Loucy (cell line): ENCODE results near the gene FADS3.
"Not testable (repeated sequence)": the region's sequence is repeated elsewhere in the genome, so short reads cannot be mapped to it uniquely, and the experiment has no call there.

Source experiments
- H2AFZ ChIP-seq: fragments of 200-600 bp; sonication (generic); 2 replicates; pipeline ENCODE4 v1.6.0; 2016; ENCODE audit warnings: antibody characterized with exemption, mild to moderate bottlenecking, low read length, moderate library complexity
- H3F3A ChIP-seq: fragments of 200-600 bp; 2 replicates; pipeline ENCODE4 v1.6.0; 2016; ENCODE audit warnings: antibody characterized with exemption, low read depth, mild to moderate bottlenecking
- H3K27me3 ChIP-seq: fragments of 200-600 bp; sonication (generic); 2 replicates; pipeline ENCODE4 v1.6.1; 2014; ENCODE audit warnings: low read length, mild to moderate bottlenecking; ENCODE audit not compliant: insufficient read depth, poor library complexity, severe bottlenecking
- H3K36me3 ChIP-seq: fragments of 200-600 bp; sonication (generic); 2 replicates; pipeline ENCODE4 v1.6.1; 2016; ENCODE audit warnings: low read length; ENCODE audit not compliant: insufficient read depth
- H3K4me1 ChIP-seq: fragments of 200-600 bp; sonication (generic); 2 replicates; pipeline ENCODE4 v1.5.1; 2014; ENCODE audit warnings: low read length, mild to moderate bottlenecking; ENCODE audit not compliant: insufficient read depth, poor library complexity, severe bottlenecking
- H3K4me2 ChIP-seq: fragments of 200-600 bp; sonication (generic); 2 replicates; pipeline ENCODE4 v1.6.0; 2014; ENCODE audit warnings: antibody characterized with exemption, low read length, low read depth, mild to moderate bottlenecking; ENCODE audit not compliant: poor library complexity, severe bottlenecking
- H3K4me3 ChIP-seq: fragments of 200-600 bp; sonication (generic); 2 replicates; pipeline ENCODE4 v1.5.1; 2014; ENCODE audit warnings: low read length, mild to moderate bottlenecking, mixed read lengths; ENCODE audit not compliant: poor library complexity, severe bottlenecking
- H3K79me2 ChIP-seq: fragments of 200-600 bp; sonication (generic); 2 replicates; pipeline ENCODE4 v1.6.1; 2014; ENCODE audit warnings: low read length; ENCODE audit not compliant: insufficient read depth
- H3K9ac ChIP-seq: fragments of 200-600 bp; sonication (generic); 2 replicates; pipeline ENCODE4 v1.6.0; 2014; ENCODE audit warnings: mild to moderate bottlenecking, low read depth, low read length, moderate library complexity; ENCODE audit not compliant: poor library complexity, severe bottlenecking
- H3K9me2 ChIP-seq: fragments of 200-600 bp; sonication (generic); replicated peaks from 2 replicates; pipeline ENCODE4 v1.6.1; 2016; ENCODE audit warnings: low read depth, low read length, mixed read lengths
- H3K9me3 ChIP-seq: fragments of 200-600 bp; sonication (generic); 2 replicates; pipeline ENCODE4 v1.6.1; 2014; ENCODE audit warnings: mild to moderate bottlenecking, antibody characterized with exemption, low read length, low read depth; ENCODE audit not compliant: insufficient read depth
- H4K20me1 ChIP-seq: fragments of 200-600 bp; sonication (generic); 2 replicates; pipeline ENCODE4 v1.6.0; 2014; ENCODE audit warnings: antibody characterized with exemption, low read length, mild to moderate bottlenecking; ENCODE audit not compliant: insufficient read depth, poor library complexity, severe bottlenecking
- CTCF ChIP-seq: fragments of 200-600 bp; sonication (generic); conservative IDR thresholded peaks from 2 replicates; pipeline ENCODE4 v1.5.1; 2014; ENCODE audit warnings: mild to moderate bottlenecking, antibody characterized with exemption, low read length
- EZH2phosphoT487 ChIP-seq: fragments of 200-600 bp; IDR thresholded peaks from 2 replicates; pipeline ENCODE4 v1.6.1; 2018; ENCODE audit warnings: antibody characterized with exemption, mild to moderate bottlenecking, moderate library complexity, borderline replicate concordance

Gene FADS3

GRCh38 chr11:61883327-61883726 lies 8.0 kb downstream of the FADS3 start:
- no peaks in the 10 kb centered on the region for H3K27me3 ChIP-seq
- peaks cover 13% of the 10 kb centered on the region for H3K4me1 ChIP-seq
- no peaks in the 10 kb centered on the region for H3K79me2 ChIP-seq
- no peak overlapping the region for H3K4me3 ChIP-seq
- no peak overlapping the region for H3K4me2 ChIP-seq
- H4K20me1 ChIP-seq = no peaks in the 10 kb centered on the region
- H3K9me2 ChIP-seq = no peaks in the 10 kb centered on the region
- no peak overlapping the region for H3K9ac ChIP-seq
- no peaks in the 10 kb centered on the region for H3K36me3 ChIP-seq
- H2AFZ ChIP-seq = no peak overlapping the region
- TF ChIP-seq CTCF (no peak), EZH2phosphoT487 (no peak)
- no peaks in the 10 kb centered on the region for H3F3A ChIP-seq
- H3K9me3 ChIP-seq = no peaks in the 10 kb centered on the region

DNA sequence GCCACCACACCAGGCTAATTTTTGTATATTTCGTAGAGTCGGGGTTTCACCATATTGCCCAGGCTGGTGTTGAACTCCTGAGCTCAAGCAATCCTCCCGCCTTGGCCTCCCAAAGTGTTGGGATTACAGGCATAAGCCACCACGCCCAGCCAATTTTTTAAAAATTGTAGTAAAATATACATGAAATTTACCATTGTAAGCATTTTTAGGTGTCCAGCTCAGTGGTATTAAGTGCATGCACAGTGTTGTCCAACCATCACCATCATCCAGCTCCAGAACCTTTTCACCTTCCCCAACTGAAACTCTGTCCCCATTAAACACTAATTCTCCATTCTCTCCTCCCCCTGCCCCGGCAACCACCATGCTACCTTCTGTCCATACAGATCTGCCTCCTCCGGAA lies 8.5 kb downstream of the FADS3 start:
- Histone ChIP-seq H3K36me3 (no peaks in the 10 kb centered on the region), H3F3A (no peaks in the 10 kb centered on the region), H3K4me3 (no peak overlapping the region), H3K4me2 (no peak overlapping the region), H2AFZ (no peak overlapping the region), H3K4me1 (peaks cover 13% of the 10 kb centered on the region), H3K9me2 (no peaks in the 10 kb centered on the region), H3K27me3 (no peaks in the 10 kb centered on the region), H3K79me2 (no peaks in the 10 kb centered on the region), H3K9me3 (no peaks in the 10 kb centered on the region), H3K9ac (no peak overlapping the region), H4K20me1 (no peaks in the 10 kb centered on the region)
- no peak for TF ChIP-seq EZH2phosphoT487
- TF ChIP-seq CTCF = no peak

GRCh38 chr11:61882267-61882666 lies 9.1 kb downstream of the FADS3 start:
- H3F3A ChIP-seq, H3K4me3 ChIP-seq, H3K27me3 ChIP-seq, H3K9me2 ChIP-seq, H3K4me2 ChIP-seq, H3K9ac ChIP-seq, H3K9me3 ChIP-seq, H3K79me2 ChIP-seq, H3K36me3 ChIP-seq, H2AFZ ChIP-seq, H4K20me1 ChIP-seq: not testable (repeated sequence)
- peaks cover 13% of the 10 kb centered on the region for H3K4me1 ChIP-seq

DNA sequence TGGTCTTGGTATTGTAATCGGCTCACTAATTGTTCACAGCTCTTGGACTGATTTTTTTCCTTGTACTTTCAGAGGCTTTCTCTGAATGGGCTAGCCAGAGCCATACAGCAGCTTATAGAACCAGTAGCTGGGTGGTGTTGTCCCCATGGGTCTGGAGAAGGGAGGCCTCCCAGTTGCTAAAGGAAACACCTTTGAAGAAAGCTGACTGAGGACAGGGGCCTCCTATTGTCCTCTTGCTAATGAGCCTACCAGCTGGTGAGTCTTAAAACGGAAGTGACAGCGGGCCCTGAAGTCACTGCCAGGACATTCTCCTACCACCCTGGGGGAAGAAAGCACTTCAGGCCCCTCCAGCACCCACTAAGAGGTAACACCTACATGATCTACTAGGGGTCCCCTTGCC lies 9.9 kb downstream of the FADS3 start:
- Histone ChIP-seq H4K20me1 (no peaks in the 10 kb centered on the region), H3K27me3 (no peaks in the 10 kb centered on the region), H2AFZ (no peak overlapping the region), H3K79me2 (no peaks in the 10 kb centered on the region), H3K4me2 (no peak overlapping the region), H3K9me3 (no peaks in the 10 kb centered on the region), H3K4me3 (no peak overlapping the region), H3F3A (no peaks in the 10 kb centered on the region), H3K36me3 (no peaks in the 10 kb centered on the region), H3K9me2 (no peaks in the 10 kb centered on the region), H3K9ac (no peak overlapping the region), H3K4me1 (peaks cover 13% of the 10 kb centered on the region)
- no peak for TF ChIP-seq EZH2phosphoT487
- TF ChIP-seq CTCF = no peak
